ENCODE measurements around the gene MLEC.

The MLEC gene

GRCh38 chr12:120744922-120745493 lies 58.1 kb downstream of the MLEC start:
- Histone ChIP-seq H3K9ac (ENCODE audit: low read length) (no peak overlapping the region), H3K36me3 (ENCODE audit: control insufficient read depth, insufficient read depth, low read length) (no peaks in the 10 kb centered on the region), H3K27me3 (ENCODE audit: control insufficient read depth, insufficient read depth, low read length) (no peaks in the 10 kb centered on the region)

GRCh38 chr12:120748242-120748641 lies 61.3 kb downstream of the MLEC start:
- no peaks in the 10 kb centered on the region for H3K27me3 ChIP-seq (ENCODE audit: control insufficient read depth, insufficient read depth, low read length)
- no peaks in the 10 kb centered on the region for H3K36me3 ChIP-seq (ENCODE audit: control insufficient read depth, insufficient read depth, low read length)
- no peak overlapping the region for H3K9ac ChIP-seq (ENCODE audit: low read length)
- H3K4me3 ChIP-seq (ENCODE audit: low read length): no peak overlapping the region
- H3K4me1 ChIP-seq (ENCODE audit: control insufficient read depth, insufficient read depth, low read length): no peaks in the 10 kb centered on the region
- no peak overlapping the region for H3K27ac ChIP-seq (ENCODE audit: low read depth, low read length)

More at GRCh38 chr12:120744922-120745493, 58.1 kb downstream of the MLEC start:
- H3K4me3 ChIP-seq (ENCODE audit: low read length): no peak overlapping the region
- H3K4me1 ChIP-seq (ENCODE audit: control insufficient read depth, insufficient read depth, low read length): no peaks in the 10 kb centered on the region
- H3K27ac ChIP-seq (ENCODE audit: low read depth, low read length): no peak overlapping the region

GRCh38 chr12:120749256-120749655 lies 62.3 kb downstream of the MLEC start:
- no peak overlapping the region for H3K9ac ChIP-seq (ENCODE audit: low read length)
- H3K4me3 ChIP-seq (ENCODE audit: low read length): no peak overlapping the region
- no peaks in the 10 kb centered on the region for H3K27me3 ChIP-seq (ENCODE audit: control insufficient read depth, insufficient read depth, low read length)
- no peak overlapping the region for H3K27ac ChIP-seq (ENCODE audit: low read depth, low read length)
- no peaks in the 10 kb centered on the region for H3K4me1 ChIP-seq (ENCODE audit: control insufficient read depth, insufficient read depth, low read length)
- no peaks in the 10 kb centered on the region for H3K36me3 ChIP-seq (ENCODE audit: control insufficient read depth, insufficient read depth, low read length)

GRCh38 chr12:120750806-120751205 lies 63.9 kb downstream of the MLEC start:
- H3K27ac ChIP-seq (ENCODE audit: low read depth, low read length): no peak overlapping the region

GRCh38 chr12:120751389-120751788 lies 64.4 kb downstream of the MLEC start:
- Histone ChIP-seq H3K4me1 (ENCODE audit: control insufficient read depth, insufficient read depth, low read length) (no peaks in the 10 kb centered on the region), H3K4me3 (ENCODE audit: low read length) (no peak overlapping the region), H3K36me3 (ENCODE audit: control insufficient read depth, insufficient read depth, low read length) (no peaks in the 10 kb centered on the region), H3K27me3 (ENCODE audit: control insufficient read depth, insufficient read depth, low read length) (no peaks in the 10 kb centered on the region), H3K27ac (ENCODE audit: low read depth, low read length) (no peak overlapping the region), H3K9ac (ENCODE audit: low read length) (no peak overlapping the region)

More at GRCh38 chr12:120750806-120751205, 63.9 kb downstream of the MLEC start:
- Histone ChIP-seq H3K36me3 (ENCODE audit: control insufficient read depth, insufficient read depth, low read length) (no peaks in the 10 kb centered on the region), H3K4me1 (ENCODE audit: control insufficient read depth, insufficient read depth, low read length) (no peaks in the 10 kb centered on the region), H3K27me3 (ENCODE audit: control insufficient read depth, insufficient read depth, low read length) (no peaks in the 10 kb centered on the region), H3K4me3 (ENCODE audit: low read length) (no peak overlapping the region), H3K9ac (ENCODE audit: low read length) (no peak overlapping the region)
